T follicular helper cell (primary cell): ENCODE results near the gene PRDM12.

Source experiments
- DNase-seq: peaks from one replicate; pipeline ENCODE4 v3.0.0-alpha.2; 2020; ENCODE audit warnings: low read depth

Gene PRDM12

DNA sequence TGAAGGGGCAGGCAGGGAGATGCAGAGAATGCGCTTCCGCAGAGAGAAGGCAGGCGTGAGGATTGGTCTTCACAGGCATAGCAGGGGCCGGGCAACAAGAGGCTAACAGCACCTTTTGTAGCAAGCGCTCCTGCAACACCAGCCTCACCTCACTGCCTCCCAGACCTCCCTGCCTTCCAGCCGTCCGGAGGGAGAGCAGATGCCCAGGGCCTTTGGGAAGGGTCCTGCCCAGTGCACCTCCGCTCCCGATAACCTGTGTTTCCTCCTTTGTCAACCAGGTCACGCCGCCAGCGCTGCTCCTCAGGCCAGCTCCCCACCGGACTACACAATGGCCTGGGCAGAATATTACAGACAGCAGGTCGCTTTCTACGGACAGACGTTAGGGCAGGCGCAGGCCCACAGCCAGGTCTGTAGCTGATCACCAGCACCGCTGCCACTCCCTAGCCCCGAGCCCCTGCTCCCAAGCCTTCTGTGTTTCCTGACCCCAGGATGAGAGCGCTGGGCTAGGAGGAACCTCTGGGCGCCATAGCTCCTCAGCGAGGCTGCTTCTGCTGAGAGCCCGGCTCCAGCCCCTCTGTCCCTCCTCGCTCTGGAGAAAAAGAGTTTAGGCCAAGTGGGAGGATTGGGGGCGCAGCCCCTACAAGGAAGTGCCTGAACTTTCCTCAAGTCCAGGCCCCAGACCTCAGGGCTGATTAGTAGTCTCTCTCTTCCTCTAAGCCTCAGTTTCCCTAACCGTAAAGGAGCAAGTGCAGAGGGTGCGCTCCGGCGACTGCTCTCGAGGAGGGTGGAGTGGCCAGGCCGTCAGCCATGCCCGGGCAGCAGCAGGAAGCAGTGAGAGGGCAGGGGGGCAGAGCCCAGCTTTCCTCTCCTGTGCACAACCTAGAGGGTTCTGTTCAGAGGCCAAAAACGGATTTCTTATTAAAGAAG is 28.4 kb upstream of the PRDM12 start:
- no peak for DNase-seq

DNA sequence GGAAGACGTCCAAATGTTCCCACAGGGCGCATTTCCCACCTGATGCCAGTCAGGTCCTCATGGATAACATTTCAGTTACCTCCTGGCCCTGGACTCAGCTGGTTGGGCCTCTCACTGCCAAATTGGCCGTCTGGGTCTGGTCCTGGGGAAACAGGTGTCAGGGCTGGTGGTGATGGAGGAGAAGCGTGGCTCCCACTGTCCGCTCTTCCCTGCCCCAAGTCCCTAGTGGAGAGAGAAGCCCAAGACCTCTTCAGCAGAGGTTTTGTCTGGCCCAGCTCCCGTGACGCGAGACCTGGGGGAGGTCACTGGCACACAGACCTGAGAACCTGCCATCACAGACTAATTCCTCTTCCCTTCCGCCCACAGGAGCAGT is 27.8 kb upstream of the PRDM12 start:
- DNase-seq, result no peak

DNA sequence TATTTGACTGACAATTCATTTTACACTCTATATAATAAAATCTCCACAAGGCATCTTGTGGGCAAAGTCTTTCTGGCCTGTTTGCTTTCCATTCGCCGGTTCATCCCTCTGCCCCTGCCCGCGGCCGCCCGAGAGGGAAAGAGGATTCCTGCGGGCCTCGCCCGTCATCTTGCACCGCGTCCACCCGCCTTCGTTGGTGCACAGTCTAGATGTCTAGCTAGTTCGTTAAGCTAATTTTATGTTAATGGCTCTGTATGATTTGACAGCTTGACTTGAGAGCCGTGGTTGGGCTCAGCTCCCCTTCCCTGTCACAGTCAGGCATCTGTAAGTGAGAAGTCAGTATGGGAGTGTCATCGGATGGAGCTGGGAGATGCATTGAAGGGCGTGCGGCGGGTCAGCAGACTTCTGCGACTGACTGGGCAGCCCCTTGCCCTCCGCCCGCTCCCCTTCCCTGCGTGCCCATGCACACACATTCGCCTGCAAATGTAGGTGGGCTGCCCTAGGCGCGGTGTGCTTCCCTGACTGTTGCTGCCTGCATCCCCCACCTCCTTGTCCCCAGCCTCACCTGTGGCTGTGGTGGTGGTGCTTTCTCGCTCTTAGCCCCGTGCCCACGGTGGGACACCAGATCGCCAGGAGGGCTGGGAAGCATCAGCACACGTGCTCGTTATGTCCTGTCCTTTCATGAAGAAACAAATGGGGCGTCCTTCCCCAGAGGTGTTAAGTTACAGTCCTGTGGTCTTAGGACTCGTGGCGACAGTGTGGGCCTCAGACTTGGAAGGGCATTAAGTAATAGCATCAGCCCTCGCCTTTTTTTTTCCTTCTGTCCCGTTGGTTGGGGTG is 25.9 kb upstream of the PRDM12 start:
- DNase-seq, result no peak

DNA sequence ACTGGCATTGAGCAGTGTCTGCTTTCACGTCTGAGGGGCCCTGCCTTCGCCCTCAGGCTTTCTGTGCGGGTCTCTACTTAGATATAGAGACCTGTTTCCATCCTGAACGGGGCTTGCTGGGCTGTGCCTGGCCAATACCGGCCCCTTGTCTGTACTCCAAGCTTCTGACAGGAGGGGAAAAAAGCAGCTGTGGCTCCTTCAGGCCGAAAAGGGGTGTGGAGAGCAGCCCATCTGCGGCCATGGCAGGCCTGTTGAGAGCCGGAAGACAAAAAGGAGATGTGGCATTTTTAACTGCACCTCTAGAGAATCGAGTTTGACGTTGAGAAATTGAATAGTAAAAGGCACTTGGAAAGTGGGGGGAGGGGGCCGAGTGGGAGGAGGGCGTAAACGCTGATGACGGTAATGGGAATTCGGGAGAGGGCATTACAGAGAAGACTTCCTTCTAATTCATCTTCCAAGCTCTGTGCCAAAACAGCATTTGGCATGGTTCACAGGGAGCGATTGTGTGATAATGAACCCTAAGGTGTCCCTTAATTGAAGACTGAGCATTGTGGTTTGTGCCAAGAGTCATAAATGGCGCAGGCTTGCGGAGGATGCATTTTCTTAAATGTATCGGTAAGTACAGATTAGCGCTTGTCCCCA is 25.1 kb upstream of the PRDM12 start:
- no peak for DNase-seq

DNA sequence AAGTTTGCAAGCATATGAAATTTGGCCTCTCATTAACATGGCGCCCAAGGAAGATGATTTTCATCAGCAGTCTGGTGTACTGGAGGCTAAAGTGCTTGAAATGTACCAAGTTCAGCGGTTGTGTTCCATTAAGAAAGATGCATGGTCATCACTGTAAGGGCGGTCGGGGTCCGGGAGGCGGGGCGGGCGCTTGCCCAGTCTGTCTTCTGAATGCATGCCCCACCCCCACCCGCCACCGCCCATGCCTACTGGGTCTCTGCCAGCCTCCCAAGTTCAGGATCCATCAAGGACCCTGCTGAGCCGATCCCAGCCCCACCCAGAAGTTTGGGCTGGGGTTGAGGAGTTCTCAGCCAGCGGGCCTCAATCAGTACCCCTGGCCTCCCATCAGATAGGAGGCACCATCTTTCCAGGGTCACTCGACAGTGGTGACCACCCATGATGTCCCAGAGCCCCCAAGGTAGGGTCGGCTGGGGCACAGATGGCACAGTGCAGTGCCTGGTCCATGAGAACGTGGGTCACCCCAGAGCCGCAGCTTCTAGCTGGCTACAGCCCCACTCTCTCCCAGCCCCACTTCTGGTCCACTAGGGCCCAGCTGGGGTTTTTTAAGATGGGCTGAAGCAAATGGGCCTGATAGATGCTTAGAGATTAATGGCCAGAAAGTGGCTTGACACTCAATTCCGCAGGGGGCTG is 24.4 kb upstream of the PRDM12 start:
- DNase-seq, result no peak

DNA sequence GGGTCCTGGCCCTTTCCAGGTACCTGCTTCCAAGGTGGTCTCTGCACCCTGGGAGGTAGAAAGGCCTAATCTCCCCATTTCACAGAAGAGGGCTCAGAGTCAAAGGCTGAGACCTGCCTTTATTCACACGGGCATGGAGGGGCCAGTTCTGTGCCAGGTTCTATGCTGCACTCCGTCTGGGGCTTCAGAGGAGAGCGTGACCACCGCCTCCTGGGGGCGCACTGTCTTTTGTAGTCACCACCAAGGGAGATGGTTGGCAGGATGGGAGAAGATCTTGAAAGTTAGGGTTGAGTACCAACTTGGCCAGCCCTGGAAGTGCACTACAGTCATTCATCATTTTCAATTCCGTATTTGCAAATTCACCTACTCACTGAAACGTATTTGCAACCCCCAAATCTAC is 23.7 kb upstream of the PRDM12 start:
- no peak for DNase-seq

DNA sequence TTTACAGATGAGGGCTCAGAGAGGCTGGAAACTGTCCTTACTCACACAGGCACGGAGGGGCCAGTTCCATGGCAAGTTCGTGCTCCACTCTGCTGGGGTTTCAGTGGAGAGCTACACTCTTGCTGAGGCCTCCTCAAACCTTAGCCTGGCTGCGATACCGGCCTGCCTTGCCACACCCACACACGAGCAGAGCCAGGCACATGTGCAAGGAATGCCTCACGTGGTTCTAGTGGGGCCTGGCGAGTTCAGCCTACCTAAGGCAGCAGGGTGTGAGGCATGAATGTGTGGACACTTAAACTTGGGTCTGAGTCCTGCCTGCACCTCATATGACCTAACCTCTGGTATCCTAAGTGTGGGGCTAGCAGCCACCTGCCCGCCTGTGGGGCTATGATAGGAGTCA is 21.5 kb upstream of the PRDM12 start:
- no peak for DNase-seq

DNA sequence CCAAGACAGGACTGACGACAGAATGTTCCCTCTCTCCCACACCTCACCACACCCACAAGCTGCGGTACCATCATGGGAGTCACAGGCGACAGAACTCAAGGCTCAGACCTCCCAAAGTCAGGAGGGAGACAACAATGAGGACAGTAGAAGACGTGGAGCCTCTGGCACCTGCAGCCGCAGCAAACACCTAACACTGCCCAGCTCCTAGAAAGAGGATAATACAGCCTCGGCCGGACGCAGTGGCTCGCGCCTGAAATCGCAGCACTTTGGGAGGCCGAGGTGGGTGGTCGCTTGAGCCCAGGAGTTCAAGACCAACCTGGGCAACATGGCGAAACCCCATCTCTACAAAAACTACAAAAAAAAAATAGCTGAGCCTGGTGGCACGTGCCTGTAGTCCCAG is 13.2 kb upstream of the PRDM12 start:
- no peak for DNase-seq

DNA sequence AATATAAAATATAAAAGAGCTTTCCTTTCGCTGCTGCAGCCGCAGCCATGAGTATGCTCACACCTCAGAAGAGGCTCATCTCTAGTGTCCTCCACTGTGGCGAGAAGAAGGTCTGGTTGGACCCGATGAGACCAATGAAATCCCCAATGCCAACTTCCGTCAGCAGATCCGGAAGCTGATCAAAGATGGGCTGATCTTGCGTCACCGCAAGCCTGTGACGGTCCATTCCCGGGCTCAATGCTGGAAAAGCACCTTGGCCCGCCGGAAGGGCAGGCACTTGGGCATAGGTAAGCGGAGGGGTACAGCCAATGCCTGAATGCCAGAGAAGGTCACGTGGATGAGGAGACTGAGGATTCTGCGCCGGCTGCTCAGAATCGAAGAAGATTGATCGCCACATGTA is 12.6 kb upstream of the PRDM12 start:
- DNase-seq, result no peak

DNA sequence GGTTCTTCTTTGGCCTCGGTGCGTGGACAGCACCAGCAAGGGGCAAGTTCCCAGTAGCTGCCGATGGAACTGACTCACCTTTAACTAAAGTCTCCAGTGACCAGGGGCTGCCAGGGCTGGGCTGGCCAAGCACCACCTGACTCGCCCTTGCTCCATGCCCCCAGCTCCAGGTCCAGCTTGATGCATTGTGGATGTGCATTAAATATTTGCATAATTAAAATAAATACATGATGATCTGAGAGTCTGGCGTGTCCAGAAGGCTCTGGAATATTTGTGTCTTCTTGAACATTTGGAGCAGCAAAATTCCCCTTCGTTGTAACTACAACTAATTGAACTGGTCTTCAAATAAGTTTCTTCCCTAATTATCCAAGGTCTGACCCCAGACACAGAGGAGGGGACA is 9.5 kb upstream of the PRDM12 start:
- no peak for DNase-seq

DNA sequence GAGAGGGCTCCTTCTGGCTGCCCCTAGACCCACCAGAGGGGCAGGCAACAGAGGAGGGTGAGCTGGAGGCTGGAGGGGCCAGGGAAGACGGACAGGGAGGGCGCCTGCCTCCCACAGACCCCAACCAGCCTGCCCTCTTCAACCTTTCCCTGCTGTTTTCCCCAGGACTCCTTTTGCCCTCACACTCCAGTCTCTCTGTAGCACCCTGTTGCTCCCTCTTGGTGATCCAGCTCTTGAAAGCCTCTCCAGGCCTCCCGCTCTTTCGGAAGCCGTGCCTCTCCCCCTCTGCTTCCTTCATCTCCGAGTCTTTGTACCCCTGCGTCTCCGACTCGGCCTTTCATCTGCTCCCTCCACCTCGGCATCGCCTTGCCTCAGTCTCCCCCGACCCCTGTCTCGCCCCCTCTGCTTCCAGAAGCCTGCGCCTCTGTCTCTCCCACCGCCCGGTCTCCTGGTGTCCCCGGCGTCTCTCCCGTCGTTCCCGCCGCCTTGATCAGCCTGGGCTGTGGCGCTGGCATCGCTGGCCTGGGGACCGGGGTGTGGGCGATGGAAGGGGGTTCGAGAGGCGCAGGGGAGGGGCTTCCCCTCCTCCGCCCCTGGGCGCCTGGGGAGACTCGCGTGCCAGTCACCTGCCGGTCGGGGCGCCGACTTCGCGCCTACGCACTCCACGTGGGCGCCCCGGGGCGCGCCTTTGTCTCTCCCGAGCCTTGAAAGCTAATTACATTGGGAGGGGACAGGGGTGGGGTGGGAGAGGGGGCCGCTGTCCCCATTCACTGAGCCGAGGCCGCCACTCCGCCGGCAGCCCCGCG is 5.3 kb upstream of the PRDM12 start:
- DNase-seq, result no peak

DNA sequence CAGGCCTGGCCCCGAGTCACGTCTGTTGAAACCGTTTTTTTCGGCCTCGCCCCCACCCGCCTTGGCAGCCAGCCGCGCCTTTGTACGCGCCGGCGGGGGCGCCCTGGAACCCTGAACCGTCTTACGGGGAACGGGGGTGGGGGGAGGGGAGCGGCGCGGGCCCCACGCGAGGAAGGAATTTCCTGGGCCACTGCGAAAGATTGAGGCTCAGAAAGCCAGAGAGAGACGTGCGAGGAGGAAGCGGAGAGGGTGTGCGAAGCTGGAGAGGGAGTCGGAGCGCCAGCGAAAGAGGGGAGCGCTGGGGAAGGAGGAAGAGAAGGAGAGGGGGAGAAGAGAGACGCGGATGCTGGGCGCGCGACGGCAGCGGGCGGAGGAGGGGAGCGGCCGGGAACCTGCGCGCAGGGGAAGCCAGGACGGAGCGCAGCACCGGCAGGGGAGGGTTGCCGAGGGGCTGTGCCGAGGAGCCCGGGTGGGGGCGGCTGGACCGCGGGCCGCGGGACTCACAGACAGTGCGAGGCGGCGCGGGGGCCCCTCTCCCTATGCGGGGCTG is 4.6 kb upstream of the PRDM12 start:
- DNase-seq, result no peak

DNA sequence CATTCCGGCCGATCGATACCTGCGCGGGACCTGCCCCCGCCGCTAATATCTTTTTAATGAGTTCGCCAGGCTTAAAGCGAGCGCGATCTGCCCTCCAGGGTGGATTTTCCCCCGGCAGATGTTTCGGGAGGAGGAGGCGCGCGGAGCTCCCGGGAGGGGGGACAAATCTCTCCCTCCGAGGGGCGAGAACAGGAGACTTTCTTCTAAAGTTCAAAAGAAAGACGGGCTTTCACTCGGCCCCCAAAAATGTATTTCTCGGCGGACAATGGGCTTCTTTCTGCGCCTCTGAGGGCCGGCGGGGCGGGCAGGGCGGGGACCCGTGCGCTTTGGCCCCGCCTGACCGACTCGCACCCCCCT is 4.1 kb upstream of the PRDM12 start:
- DNase-seq, result no peak

DNA sequence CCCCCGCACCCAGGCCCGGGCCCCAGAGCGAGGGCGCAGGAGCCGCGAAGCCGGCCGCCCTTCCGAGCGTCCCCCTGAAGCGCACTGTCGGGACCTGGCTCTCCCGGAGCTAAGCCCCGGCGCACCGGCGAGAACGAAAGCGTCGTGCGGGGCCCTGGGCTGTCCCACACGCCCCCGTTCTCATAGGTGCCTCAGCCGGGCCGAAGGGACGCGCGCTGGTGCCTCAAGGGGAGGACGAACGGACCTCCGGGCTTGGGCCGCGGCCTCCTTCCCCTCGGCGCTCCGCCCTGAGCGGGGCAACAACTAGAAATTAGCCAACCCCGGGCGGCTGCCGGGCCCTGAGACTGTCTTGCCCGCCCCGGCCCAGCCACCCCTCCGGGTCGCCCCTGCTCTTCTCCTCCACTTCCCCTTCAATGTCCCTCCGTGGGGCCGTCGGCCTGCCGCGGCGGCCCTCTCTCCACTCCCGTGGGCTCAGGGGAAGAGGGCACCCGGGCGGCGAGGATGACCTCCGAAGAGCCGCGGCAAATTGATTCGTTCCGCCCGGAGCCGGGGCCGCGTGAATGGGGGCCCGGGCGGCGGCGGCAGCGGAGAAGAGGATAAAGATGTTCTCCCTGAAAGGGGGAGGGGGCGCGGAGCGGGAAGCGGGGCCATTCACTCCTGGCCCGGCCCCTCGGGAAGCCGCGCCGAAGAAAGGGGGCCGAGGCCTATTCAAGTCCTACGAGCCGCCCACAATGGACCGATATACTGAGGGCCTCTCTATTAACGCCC is 3.5 kb upstream of the PRDM12 start:
- no peak for DNase-seq

DNA sequence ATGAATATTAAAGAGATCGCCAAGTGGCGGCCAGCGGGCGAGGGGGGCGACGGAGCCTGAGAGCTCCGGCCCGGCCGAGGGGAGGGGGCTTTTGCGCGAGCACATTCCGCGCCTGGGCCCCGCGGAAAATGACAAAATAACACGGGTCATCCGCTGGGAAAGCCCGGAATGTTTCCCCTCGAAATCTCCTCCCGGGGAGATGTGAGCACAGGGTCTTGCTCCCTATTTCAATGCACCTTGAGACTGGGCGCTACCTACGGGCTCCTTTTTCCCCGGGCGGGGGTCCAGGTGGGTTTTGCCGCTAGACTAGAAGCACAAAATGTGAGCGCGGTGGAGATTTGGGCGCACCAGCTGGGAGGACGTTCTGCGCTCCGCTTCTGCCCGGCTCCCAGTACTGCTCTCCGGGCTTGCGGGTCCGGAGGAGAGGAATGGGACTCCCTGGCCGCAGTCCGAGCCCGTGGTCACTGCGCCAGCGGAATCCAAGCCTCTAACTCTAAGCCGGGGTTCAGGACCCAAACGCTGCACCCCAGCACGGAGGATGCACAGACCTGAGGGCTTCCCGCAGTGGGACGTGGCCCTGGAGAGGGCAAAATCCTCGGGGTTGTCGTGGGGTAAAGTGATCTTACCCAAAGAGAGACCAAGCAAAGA is 2.8 kb upstream of the PRDM12 start:
- DNase-seq, result no peak

DNA sequence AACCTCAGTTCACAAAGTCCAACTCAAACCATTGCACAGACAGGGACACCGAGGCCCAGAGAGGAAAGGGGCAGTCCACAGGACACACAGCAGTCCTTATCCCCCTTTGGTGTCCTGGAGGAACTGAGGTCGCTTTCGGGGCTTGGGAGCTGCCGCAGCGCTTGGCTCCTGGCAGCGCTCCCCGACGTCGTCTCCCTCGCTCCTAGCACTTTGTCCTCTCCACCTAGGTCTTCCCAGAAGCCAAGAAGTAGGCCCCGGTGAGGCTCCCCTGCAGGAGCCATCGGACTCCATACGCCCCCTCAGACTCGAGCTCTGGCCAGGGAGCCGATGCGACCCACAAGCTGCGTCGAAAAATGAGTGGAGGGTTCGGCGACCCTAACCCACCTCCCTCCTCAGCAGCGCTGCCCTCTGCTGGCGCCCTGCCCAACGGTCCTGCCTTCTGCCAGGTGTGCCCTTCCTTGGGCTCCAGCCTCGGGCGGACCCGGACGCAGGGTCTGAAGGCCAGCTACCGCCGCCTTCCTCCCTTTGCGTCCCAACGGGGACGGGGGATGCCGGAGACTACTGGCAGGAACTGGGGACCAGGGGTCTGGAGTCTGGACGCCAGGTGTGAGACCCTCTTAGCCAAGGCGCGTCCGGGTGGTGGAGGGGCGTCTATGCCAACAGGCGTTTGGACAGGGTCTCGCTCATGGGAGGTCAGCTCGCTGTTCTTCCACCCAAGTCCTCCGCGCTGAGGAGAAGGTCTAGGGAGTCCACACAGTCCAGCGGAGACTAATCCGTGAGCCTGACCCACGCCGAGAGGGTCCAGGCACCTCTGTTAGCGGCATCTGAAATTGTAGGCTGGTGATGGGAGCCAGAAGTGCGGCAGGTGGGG is 2.1 kb upstream of the PRDM12 start:
- no peak for DNase-seq

DNA sequence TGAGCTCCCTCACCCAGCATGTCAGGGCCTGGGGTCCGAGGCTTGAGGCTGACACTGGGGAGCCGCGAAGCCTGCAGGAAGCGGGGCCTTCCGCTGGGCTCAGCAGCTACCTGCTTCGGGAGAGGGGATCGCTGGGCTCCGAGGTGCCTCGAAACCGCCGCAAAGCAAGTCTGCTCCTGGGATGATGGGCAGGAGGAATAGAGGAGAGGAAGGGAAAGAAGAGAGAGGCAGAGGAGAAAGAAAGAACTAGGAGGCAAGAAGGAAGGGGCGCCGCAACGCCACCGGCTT is 1.5 kb upstream of the PRDM12 start:
- no peak for DNase-seq

DNA sequence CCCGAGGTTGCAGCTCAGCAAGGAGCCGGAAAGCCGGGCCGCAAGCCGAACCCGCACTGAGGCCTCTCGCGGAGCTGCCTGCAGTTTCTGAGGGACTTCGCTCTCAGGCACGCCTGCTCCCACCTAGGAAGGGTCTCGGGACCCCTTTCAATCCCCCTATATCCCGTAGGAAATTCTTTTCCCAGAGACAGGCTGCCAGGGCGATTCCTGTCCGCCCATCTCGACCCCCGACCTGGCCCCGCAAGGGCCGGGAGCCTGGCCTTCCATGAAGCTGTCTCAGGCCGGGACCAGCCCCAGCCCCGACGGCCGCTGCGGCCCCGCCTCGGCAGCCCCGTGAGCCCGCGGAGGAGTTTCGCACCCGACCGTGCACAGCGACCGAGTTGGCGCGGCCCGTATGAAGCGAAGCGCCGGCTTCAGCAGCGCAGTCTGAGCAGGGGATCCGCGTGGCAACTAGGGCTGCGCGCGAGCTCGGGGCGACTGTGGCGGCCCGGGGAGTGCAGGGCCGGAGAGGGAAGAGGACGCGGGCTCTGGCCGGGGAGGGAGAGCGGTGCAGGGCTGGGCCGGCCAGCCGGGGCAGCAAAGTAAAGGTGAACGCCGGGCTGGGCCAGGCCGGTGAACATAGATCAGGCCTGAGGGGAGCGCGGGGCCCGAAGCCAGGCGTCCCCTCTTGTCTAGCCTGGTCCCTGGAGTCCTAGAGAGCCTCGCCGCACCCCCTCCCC is 977 bp upstream of the PRDM12 start:
- no peak for DNase-seq

DNA sequence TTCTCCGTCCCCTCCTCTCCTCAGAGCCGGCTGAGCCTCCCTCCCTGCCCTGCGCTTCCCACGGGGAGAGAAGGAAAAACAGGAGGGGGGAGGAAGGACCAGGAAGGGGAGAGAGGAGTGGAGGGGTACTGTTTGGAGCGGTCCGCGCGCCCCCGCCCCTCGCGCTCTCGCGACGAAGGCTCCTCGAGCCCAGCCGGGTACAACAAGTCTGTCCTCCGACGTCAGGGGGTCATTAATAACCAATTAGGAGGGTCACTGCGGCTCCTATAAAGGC is 480 bp upstream of the PRDM12 start:
- DNase-seq, result no peak
